Large intestine (tissue), 3 donors: ENCODE measurements around the gene MEX3B. TPM values are rescaled to one million over a fixed set of nuclear protein-coding genes. Genes with fewer than 3 reads are reported as not detected.

ENCODE experiments used
- DNase-seq, 2 donors: peaks; one replicate each; pipeline versions ENCODE4 v3.0.0 to v3.0.0-alpha.2; 2013
- H3K27ac ChIP-seq: one replicate; pipeline ENCODE4 v1.5.1; 2013; ENCODE audit warnings: low read length
- H3K27me3 ChIP-seq: 2 replicates; pipeline ENCODE4 v1.6.1; 2013; ENCODE audit warnings: low read length; ENCODE audit not compliant: control insufficient read depth, insufficient read depth
- H3K36me3 ChIP-seq: 2 replicates; pipeline ENCODE4 v1.6.1; 2013; ENCODE audit warnings: low read length; ENCODE audit not compliant: control insufficient read depth, insufficient read depth
- H3K4me1 ChIP-seq: one replicate; pipeline ENCODE4 v1.6.1; 2013; ENCODE audit warnings: low read length; ENCODE audit not compliant: control insufficient read depth, insufficient read depth
- H3K4me3 ChIP-seq: one replicate; pipeline ENCODE4 v1.5.1; 2013; ENCODE audit warnings: low read length
- H3K9me3 ChIP-seq: one replicate; pipeline ENCODE4 v1.6.1; 2013; ENCODE audit warnings: mild to moderate bottlenecking, low read depth, low read length, moderate library complexity; ENCODE audit not compliant: control insufficient read depth
- WGBS: methylation state at CpG from one replicate; pipeline ENCODE4 v1.1.5; 2013; ENCODE audit warnings: low lambda C conversion rate; ENCODE audit not compliant: insufficient coverage; 5-methylcytosine and 5-hydroxymethylcytosine counted together
- polyA plus RNA-seq: library from polyadenylated mRNA; unstranded; fragments of 120-200 nt; gene quantifications from one replicate; pipeline ENCODE4 v1.2.1, GENCODE V29; 2013

MEX3B gene
- polyA plus RNA-seq, 1 donor = 5.9 TPM

DNA sequence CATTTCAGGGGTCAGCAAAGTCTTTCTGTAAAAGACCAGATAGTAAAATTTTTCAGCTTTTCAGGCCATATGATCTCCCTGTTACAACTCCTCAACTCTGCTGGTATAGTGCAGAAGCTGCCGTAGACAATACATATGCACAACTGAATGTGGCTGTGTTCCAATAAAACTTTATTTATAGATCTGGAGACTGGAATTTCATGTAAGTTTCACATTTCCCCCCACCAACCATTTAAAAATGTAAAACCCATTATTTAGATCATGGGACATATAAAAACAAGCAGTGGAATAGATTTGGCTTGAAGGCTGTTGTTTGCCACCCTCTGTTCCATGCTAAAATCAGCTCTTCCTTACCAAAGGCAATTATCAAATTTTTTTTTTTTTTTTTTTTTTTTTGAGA, 28.8 kb upstream of the MEX3B start:
- no peak overlapping the region for H3K4me3 ChIP-seq
- no CpG with 5 or more reads among the region's 1 CpG for WGBS
- no peak for DNase-seq
- no peaks in the 10 kb centered on the region for H3K4me1 ChIP-seq
- H3K27me3 ChIP-seq = no peaks in the 10 kb centered on the region
- H3K9me3 ChIP-seq = peaks cover 3% of the 10 kb centered on the region
- no peak overlapping the region for H3K27ac ChIP-seq
- no peaks in the 10 kb centered on the region for H3K36me3 ChIP-seq

DNA sequence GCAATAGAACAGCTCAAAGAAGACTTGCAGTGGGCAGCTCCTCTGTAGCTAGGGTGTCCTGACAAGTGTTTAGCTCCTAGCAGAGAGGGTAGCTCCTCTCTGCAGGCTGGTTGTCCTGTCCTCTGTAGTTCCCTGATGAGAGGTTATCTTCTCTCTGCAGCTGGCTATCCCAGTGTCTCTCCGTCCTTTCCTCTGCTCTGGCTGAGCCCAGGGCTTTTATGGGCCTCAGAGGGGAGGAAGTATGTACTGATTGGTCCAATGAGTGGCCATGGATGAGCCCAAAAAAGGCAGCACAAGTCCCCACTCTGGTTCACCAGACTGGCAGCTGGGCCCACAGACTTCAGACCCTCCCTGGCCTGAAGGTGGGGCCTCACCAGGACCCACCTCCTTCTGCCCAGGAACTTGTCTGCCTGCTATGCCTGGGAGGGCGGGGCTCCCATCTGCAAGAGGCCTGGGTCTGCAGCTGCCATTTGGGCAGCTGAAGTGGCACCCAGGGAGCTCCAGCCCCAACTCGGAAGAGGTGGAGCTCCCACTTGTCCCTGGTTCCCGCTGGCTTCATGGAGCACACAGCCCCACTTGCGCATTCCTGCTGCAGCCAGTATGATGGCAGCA, 27.2 kb upstream of the MEX3B start:
- no peak overlapping the region for H3K27ac ChIP-seq
- no peaks in the 10 kb centered on the region for H3K27me3 ChIP-seq
- no peaks in the 10 kb centered on the region for H3K4me1 ChIP-seq
- no peaks in the 10 kb centered on the region for H3K36me3 ChIP-seq
- H3K9me3 ChIP-seq = peaks cover 3% of the 10 kb centered on the region
- no CpG with 5 or more reads among the region's 5 CpGs for WGBS
- no peak overlapping the region for H3K4me3 ChIP-seq
- DNase-seq = no peak

DNA sequence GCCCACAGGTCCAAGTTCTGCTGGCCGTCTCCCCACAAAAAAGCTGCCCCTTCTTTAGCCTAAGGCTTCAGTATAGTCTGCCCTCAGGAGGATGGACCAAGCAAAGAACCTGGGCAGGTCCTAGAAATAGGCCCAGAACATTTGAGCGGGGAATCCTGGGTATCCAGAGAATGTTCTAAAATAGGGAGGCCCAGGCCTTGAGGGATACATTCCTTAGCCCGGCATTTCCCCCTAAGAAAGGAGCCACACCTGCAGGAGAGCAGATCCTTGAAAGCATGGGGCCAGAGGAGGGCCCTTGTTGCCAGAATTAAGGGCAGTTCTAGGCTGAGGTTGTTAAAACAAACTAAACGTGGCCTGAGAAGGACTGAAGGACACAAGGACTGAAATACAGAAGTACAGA, 20.6 kb upstream of the MEX3B start:
- no peak overlapping the region for H3K27ac ChIP-seq
- no peaks in the 10 kb centered on the region for H3K36me3 ChIP-seq
- H3K4me3 ChIP-seq = no peak overlapping the region
- H3K27me3 ChIP-seq = peaks cover 28% of the 10 kb centered on the region
- 100% methylated on average over 1 of the region's 4 CpGs for WGBS
- no peak for DNase-seq
- H3K4me1 ChIP-seq = no peaks in the 10 kb centered on the region
- no peaks in the 10 kb centered on the region for H3K9me3 ChIP-seq

DNA sequence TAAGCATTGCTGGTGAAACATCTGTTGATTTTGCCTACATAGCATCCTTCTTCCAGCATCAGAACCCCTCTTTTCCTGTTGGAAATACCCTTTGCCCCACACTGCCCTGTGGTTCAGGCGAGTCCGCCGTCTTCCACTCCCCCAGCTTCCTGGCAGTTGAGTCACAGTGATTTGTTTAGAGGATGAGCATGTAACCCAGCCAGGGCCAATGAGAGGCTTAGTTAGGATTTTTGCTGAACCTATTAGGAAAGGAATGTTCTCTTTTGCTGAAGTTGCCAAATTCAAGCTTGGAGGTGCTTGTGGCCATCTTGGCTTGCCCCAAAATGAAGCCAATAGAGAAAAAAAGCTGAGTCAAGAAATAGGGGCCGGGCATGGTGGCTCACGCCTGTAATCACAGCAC, 19.0 kb upstream of the MEX3B start:
- Histone ChIP-seq H3K9me3 (no peaks in the 10 kb centered on the region), H3K27me3 (peaks cover 33% of the 10 kb centered on the region), H3K36me3 (no peaks in the 10 kb centered on the region), H3K4me1 (no peaks in the 10 kb centered on the region), H3K4me3 (no peak overlapping the region), H3K27ac (no peak overlapping the region)
- no CpG with 5 or more reads among the region's 5 CpGs for WGBS
- DNase-seq = no peak

DNA sequence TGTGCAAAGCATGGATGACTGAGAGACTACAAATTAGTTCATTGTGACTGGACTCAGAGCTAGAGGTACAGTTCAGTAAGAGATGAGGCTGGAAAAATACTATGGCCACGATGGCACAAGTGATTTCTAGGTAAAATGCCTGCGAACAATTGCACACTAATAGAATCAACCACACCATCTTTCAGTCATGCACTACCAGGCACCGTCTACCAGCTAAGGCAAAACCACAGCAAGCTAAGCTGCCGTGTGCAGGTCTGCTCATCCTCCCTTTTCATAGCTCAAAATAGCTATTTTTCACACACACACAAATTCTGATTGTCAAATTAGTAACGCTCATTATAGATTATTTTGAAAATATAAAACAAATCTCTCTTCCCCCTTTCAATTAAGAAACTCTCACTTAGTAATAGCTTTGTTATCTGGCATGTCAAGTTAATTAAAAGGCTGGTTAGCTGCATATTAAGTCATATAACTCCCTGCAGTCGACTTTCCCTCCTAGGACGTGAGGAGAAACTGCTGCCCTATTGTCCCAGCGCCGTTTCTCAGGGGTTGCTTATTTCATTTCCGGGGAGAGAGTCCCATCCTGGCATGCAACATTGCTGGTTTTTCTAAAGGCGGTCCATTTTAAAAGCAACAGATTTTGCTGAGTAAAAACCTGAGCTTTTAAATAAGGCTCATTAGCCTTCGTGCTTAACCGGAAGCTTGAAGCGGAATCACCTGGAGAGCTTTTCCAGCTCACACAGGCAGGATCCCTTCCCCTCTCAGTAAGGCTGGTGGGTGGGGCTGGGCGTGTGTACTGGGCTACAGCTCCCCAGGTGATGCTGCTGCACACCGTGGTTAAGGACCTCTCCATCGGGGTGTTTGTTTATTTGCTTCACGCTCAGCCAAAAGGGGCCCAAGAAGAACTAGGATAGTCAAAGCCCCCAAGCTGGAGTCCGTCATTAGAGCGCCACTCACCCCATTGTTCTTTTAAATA, 16.9 kb upstream of the MEX3B start:
- Histone ChIP-seq H3K27ac (no peak overlapping the region), H3K4me1 (no peaks in the 10 kb centered on the region), H3K27me3 (peaks cover 49% of the 10 kb centered on the region), H3K36me3 (no peaks in the 10 kb centered on the region), H3K4me3 (no peak overlapping the region), H3K9me3 (no peaks in the 10 kb centered on the region)
- WGBS = 51% methylated on average over 2 of the region's 20 CpGs
- DNase-seq = no peak

DNA sequence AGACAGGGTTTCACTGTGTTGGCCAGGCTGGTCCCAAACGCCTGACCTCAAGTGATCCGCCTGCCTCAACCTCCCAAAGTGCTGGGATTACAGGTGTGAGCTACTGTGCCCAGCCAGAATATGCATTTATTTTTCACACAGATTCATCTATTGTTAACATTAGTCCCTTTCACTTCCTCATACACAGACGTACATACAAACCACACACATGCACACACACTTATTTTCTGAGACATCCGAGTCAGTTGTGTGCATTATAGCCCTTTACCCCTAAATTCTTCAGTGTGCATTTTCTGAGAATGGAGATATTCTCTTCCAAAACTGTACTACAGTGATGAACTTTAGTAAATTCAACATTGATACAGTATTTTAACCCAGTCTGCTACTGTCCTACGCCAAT, 15.0 kb upstream of the MEX3B start:
- Histone ChIP-seq H3K4me1 (no peaks in the 10 kb centered on the region), H3K27me3 (peaks cover 62% of the 10 kb centered on the region), H3K36me3 (no peaks in the 10 kb centered on the region), H3K4me3 (no peak overlapping the region), H3K9me3 (no peaks in the 10 kb centered on the region), H3K27ac (no peak overlapping the region)
- no peak for DNase-seq
- 70% methylated on average over 2 of the region's 5 CpGs for WGBS

DNA sequence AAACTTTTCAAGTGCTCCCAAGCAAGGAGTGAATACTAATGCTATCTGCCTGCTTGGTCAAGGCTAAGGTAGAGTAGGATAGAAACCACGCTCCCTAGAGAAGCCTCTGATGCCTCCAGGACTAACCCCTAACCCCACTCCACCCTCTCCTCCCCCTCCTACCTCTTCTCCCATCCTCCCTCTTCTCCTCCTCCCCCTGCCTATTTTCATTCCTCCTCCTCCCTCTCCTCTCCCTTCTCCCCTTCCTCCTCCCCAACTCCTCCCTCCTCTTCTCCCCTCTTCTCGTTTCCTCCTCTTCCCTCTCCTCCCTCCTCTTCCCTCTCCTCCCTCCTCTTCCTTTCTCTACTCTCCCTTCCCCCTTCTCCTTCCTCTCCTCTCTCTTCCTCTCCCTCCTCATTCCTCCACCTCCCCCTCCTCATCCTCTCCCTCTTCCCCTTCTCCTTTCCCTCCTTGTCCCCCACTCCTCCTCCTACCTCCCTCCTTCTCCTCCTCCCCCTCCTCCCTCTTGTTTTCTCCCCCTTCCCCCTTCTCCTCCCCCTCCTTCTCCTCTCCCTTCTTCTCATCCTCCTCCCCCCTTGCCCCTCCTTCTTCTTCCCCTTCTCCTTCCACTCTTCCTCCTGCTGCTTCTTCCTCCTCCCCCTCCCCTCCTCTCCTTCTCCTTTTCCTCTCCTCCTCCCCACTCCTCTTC, 12.8 kb upstream of the MEX3B start:
- 17% methylated on average over 1 of the region's 2 CpGs for WGBS
- no peak overlapping the region for H3K27ac ChIP-seq
- H3K4me3 ChIP-seq = no peak overlapping the region
- no peaks in the 10 kb centered on the region for H3K36me3 ChIP-seq
- H3K27me3 ChIP-seq = peaks cover 57% of the 10 kb centered on the region
- H3K4me1 ChIP-seq = no peaks in the 10 kb centered on the region
- DNase-seq = no peak
- H3K9me3 ChIP-seq = no peaks in the 10 kb centered on the region

DNA sequence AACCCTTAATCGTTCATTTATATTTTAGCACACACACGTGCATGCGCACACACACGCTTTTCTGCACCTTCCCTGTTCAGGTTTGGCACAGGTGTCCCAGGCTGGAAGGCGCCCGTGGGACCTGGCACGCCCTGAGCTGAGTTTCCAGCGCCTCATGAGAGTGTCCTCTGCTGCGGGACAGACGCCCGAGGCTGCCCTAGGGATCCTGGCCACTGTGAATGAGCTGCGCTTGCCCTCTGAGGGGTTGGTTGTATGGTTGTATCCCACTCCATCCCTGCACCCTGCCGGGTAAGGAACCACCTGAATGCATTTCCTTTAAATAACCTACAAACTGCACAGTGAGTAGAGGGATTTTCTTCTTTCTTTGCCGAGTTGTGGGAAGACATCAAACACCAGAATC, 12.2 kb upstream of the MEX3B start:
- H3K9me3 ChIP-seq = no peaks in the 10 kb centered on the region
- no CpG with 5 or more reads among the region's 14 CpGs for WGBS
- H3K4me1 ChIP-seq = no peaks in the 10 kb centered on the region

DNA sequence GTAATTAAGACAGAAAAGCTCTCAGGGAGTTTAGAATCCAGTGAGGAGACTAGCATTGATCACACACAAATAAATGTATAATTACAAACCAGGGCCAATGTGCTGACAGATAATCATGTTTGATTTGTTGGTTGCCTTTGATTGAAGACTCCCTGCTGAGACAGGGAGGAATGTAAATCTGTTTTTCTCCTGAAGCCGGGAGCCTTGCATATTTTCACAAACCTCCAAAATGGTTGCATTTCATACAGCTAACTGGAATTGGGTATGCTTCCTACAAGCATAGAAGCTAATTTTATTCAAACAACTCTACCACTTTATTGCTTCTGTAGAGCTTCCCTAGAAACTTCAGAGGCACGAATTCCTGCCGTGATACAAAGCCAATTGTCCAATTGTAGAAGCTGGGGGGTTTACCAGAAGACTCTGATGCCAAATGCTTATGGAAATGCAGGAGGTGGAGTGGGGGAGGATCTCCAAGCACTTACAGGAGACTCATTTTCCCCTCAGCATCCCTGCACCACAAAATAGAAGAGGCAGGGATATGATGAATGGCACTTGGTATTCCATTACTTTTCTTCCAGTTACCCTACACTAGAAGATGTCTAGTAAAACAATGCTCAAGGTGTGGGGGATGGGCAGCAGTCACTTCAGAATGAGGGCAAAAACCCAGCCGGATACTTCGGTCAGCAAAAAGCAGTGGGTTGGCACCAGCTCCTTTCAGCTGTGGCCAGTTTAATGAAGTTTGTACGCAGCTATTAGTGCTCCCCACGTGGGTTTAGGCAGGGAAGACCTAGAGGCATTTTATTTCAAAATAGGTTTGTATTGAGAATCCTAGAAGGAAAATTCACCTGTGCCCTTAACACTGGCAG, 11.4 kb upstream of the MEX3B start:
- H3K36me3 ChIP-seq = no peaks in the 10 kb centered on the region
- peaks cover 3% of the 10 kb centered on the region for H3K9me3 ChIP-seq
- H3K4me1 ChIP-seq = no peaks in the 10 kb centered on the region
- peaks cover 47% of the 10 kb centered on the region for H3K27me3 ChIP-seq
- no peak overlapping the region for H3K27ac ChIP-seq
- no CpG with 5 or more reads among the region's 7 CpGs for WGBS
- H3K4me3 ChIP-seq = no peak overlapping the region
- DNase-seq = no peak

More for the DNA sequence above, 12.2 kb upstream of the MEX3B start:
- H3K27ac ChIP-seq = no peak overlapping the region
- H3K27me3 ChIP-seq = peaks cover 52% of the 10 kb centered on the region
- no peak for DNase-seq
- H3K36me3 ChIP-seq = no peaks in the 10 kb centered on the region
- H3K4me3 ChIP-seq = no peak overlapping the region

DNA sequence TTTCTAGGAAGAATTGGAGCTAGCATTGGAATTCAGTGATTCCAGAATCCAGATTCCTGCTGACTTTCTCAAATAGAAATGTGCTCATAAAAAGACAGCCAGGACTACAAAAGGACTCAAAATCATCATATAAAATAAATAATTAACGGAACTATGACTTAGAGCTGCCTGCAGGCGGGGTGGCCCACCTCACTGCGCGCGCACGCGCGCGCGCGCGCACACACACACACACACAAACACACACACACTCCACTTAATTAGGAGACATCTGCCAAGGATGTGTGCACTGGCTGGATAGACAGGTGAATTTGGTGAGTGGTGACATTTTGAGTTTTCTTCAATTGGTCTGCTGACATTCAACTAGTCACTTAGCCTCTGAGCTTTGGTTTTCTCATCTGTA, 6.9 kb upstream of the MEX3B start:
- DNase-seq = no peak
- no CpG with 5 or more reads among the region's 12 CpGs for WGBS
- Histone ChIP-seq H3K27ac (no peak overlapping the region), H3K27me3 (peaks cover 44% of the 10 kb centered on the region), H3K4me3 (no peak overlapping the region), H3K4me1 (no peaks in the 10 kb centered on the region), H3K36me3 (no peaks in the 10 kb centered on the region), H3K9me3 (peaks cover 3% of the 10 kb centered on the region)
